DND-41 (cell line): ENCODE data around the gene RBMS3.

Source experiments
- EZH2 ChIP-seq: IDR thresholded peaks from 3 replicates; pipeline ENCODE4 v1.6.1; 2012; ENCODE audit warnings: borderline replicate concordance, low read depth, mild to moderate bottlenecking, moderate library complexity, low read length, inconsistent platforms; ENCODE audit not compliant: severe bottlenecking
- TF ChIP-seq, protein P1 (sequence below): IDR thresholded peaks from 2 replicates; pipeline ENCODE4 v1.5.1; 2012; ENCODE audit warnings: borderline replicate concordance, low read length, moderate library complexity, mild to moderate bottlenecking; ENCODE audit not compliant: poor library complexity, severe bottlenecking; ENCODE audit errors: extremely low read depth

DNA sequence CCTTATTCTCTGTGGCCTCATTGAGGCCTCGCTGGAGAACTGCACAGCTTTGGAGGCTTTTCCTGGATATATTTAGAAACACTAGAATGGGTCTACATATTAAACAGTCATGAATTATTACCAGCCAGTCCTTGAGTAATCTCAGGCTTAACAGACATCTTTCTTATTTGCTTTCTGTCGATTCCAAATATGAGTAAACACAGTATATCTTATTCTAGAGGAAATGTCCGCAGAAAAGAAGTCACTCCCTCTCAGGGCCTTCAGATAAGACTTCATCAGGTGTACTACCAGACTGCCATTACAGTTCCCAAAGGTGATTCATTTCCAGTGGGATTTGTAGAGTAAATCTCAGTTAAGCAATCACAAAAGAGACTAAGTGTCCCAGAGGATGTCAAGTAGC lies 310.7 kb downstream of the RBMS3 start:
- no peak for TF ChIP-seq EZH2
- TF ChIP-seq, protein P1, sequence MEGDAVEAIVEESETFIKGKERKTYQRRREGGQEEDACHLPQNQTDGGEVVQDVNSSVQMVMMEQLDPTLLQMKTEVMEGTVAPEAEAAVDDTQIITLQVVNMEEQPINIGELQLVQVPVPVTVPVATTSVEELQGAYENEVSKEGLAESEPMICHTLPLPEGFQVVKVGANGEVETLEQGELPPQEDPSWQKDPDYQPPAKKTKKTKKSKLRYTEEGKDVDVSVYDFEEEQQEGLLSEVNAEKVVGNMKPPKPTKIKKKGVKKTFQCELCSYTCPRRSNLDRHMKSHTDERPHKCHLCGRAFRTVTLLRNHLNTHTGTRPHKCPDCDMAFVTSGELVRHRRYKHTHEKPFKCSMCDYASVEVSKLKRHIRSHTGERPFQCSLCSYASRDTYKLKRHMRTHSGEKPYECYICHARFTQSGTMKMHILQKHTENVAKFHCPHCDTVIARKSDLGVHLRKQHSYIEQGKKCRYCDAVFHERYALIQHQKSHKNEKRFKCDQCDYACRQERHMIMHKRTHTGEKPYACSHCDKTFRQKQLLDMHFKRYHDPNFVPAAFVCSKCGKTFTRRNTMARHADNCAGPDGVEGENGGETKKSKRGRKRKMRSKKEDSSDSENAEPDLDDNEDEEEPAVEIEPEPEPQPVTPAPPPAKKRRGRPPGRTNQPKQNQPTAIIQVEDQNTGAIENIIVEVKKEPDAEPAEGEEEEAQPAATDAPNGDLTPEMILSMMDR = no peak
